ENCODE results near the gene HPX.

HPX gene

DNA sequence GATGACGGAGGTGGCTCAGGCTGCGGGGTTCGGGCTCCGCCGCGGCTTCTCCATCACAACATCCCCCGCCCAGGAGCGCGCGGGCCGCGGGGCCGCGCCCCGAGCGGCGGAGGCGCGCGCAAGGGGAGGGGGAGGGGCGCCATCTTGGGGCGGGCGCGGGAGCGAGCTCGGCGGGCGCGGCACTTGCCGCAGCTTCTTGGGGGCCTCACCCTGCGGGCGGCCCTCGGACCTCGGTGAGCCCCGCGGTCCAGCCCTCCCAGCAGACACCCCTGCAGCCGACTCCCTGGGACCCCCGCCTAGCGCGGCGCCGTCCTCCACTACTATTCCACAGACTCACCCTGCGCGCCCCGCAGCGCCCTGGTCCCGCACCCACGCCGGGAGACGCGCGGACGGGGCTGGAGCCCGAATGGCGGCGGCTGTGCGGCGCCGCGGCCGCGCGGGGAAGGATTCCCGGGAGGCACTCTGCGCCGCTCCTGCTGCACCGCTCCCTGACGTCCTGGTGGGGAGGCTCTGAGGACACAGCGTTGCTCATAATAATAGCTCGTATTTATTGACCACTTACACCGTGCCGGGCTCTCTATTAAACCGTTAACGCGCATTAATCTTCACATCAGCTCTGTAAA, 21.7 kb downstream of the HPX start, which contains the start of gene APBB1:
TSS of gene APBB1 (minus strand) at position 86 of the 623 bp plus-strand sequence. CDS start 7,747 bp downstream, outside the sequence.
- TF ChIP-seq, protein P1, sequence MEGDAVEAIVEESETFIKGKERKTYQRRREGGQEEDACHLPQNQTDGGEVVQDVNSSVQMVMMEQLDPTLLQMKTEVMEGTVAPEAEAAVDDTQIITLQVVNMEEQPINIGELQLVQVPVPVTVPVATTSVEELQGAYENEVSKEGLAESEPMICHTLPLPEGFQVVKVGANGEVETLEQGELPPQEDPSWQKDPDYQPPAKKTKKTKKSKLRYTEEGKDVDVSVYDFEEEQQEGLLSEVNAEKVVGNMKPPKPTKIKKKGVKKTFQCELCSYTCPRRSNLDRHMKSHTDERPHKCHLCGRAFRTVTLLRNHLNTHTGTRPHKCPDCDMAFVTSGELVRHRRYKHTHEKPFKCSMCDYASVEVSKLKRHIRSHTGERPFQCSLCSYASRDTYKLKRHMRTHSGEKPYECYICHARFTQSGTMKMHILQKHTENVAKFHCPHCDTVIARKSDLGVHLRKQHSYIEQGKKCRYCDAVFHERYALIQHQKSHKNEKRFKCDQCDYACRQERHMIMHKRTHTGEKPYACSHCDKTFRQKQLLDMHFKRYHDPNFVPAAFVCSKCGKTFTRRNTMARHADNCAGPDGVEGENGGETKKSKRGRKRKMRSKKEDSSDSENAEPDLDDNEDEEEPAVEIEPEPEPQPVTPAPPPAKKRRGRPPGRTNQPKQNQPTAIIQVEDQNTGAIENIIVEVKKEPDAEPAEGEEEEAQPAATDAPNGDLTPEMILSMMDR (IDR thresholded peaks at IDR 0.05; ENCODE audit: borderline replicate concordance, extremely low read depth, low read length, poor library complexity, severe bottlenecking): no peak
- TF ChIP-seq EZH2 (IDR thresholded peaks at IDR 0.05; ENCODE audit: borderline replicate concordance, low read depth, low read length, severe bottlenecking): peak; percentile 63
- H3K9me3 ChIP-seq (ENCODE audit: insufficient read depth, low read length, severe bottlenecking): no peaks in the 10 kb centered on the region
- peak within 1 kb of the TSS; percentile 15; the same call in 1 of the 2 replicates for H3K27ac ChIP-seq (ENCODE audit: low read length)
- peak within 1 kb of the TSS; percentile 72 for H3K4me2 ChIP-seq (ENCODE audit: insufficient read depth, low read length)
- peak within 1 kb of the TSS; percentile 60; the same call in 1 of the 2 replicates for H3K9ac ChIP-seq (ENCODE audit: low read depth, low read length)
- ATAC-seq (ENCODE audit: insufficient read depth, low read depth): peak; percentile 66
- H3K4me1 ChIP-seq (ENCODE audit: insufficient read depth, low read length): peaks cover 6% of the 10 kb centered on the region; the same call in 1 of the 2 replicates
- no peaks in the 10 kb centered on the region for H3K36me3 ChIP-seq (ENCODE audit: insufficient read depth, low read length)
- H4K20me1 ChIP-seq (ENCODE audit: insufficient read depth, low read length): no peaks in the 10 kb centered on the region; the same call in 1 of the 2 replicates
- H2AFZ ChIP-seq (ENCODE audit: low read depth, low read length): peak within 1 kb of the TSS; percentile 76
- H3K27me3 ChIP-seq (ENCODE audit: insufficient read depth, low read length, poor library complexity): peaks cover 30% of the 10 kb centered on the region
- peak; percentile 48 for DNase-seq
- H3K79me2 ChIP-seq (ENCODE audit: insufficient read depth, low read length): no peaks in the 10 kb centered on the region
- peak within 1 kb of the TSS; percentile 29 to 59; a peak in 3 of 4 replicates for H3K4me3 ChIP-seq (ENCODE audit: low read depth in 1 of 2, low read length in 2 of 2)

DNA sequence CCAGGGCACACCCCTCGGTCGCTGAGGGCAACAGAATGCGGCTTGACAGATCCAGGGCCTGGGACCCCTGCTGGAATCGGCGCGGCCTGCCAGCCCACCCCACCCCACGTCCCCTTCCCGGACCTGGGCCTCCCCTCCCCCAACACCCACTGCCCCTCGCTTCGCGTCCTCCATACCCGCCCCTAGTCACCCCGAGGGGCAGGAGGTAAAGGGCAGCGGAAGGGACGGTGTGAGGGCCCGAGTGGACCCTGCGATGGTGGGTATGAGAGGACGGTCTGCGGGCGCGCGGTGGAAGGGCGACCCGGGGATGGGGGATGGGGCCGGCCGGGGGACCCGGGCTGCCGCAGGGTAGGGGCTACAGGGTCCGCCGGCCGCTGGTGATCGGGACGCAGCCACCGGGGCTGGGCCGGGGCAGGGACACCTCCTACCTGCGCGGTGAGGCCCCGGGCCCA, 22.2 kb downstream of the HPX start:
- no peak for DNase-seq
- no peaks in the 10 kb centered on the region for H3K36me3 ChIP-seq (ENCODE audit: insufficient read depth, low read length)
- H3K79me2 ChIP-seq (ENCODE audit: insufficient read depth, low read length): no peaks in the 10 kb centered on the region
- no peak; the same call in 2 of the 3 replicates for ATAC-seq (ENCODE audit: insufficient read depth, low read depth)
- no peaks in the 10 kb centered on the region for H3K9me3 ChIP-seq (ENCODE audit: insufficient read depth, low read length, severe bottlenecking)
- no peak overlapping the region; the same call in 1 of the 2 replicates for H2AFZ ChIP-seq (ENCODE audit: low read depth, low read length)
- H3K4me3 ChIP-seq (ENCODE audit: low read depth in 1 of 2, low read length in 2 of 2): peak overlapping the region in 1 of 2 experiments; percentile 59; a peak in 2 of 4 replicates
- H3K4me2 ChIP-seq (ENCODE audit: insufficient read depth, low read length): peak overlapping the region; percentile 72
- peaks cover 29% of the 10 kb centered on the region for H3K27me3 ChIP-seq (ENCODE audit: insufficient read depth, low read length, poor library complexity)
- peak overlapping the region; percentile 60; the same call in 1 of the 2 replicates for H3K9ac ChIP-seq (ENCODE audit: low read depth, low read length)
- H3K27ac ChIP-seq (ENCODE audit: low read length): no peak overlapping the region
- H3K4me1 ChIP-seq (ENCODE audit: insufficient read depth, low read length): peaks cover 6% of the 10 kb centered on the region; the same call in 1 of the 2 replicates
- H4K20me1 ChIP-seq (ENCODE audit: insufficient read depth, low read length): no peaks in the 10 kb centered on the region; the same call in 1 of the 2 replicates
- TF ChIP-seq, protein P1 (IDR thresholded peaks at IDR 0.05; ENCODE audit: borderline replicate concordance, extremely low read depth, low read length, poor library complexity, severe bottlenecking): no peak
- no peak for TF ChIP-seq EZH2 (IDR thresholded peaks at IDR 0.05; ENCODE audit: borderline replicate concordance, low read depth, low read length, severe bottlenecking)

DNA sequence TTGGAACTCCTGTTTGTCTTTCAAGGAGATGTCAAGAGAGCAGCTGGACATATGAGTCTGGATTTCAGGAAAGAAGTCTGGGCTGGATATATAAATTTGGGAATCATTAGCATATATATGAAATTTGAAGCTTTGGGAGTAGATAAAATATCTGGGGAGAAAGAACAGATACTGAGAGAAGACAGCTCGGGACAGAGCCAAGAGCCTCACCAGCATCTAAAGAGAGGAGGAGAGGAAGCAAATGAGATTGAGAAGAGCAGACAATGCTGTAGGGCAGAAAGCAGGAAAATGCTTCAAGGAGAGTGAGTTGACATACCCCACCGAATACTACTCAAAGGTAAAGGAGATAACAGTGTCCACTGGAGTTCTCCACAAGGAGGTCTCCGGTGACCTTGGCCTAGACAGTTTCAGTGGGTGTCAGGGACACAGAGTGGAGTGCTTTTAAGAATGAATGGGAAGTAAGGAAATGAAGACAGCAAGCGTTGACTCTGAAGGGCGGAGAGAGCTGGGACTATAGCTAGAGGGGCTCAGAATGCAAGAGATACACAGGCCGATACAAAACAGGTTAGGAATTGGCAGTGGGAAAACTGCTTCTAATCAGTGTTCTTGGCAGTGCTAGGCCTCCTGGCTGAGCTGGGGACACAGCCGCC, 22.8 kb downstream of the HPX start:
- Histone ChIP-seq H3K4me3 (ENCODE audit: low read depth in 1 of 2, low read length in 2 of 2) (no peak overlapping the region), H3K27ac (ENCODE audit: low read length) (no peak overlapping the region), H3K27me3 (ENCODE audit: insufficient read depth, low read length, poor library complexity) (peaks cover 26% of the 10 kb centered on the region), H3K9ac (ENCODE audit: low read depth, low read length) (no peak overlapping the region), H3K9me3 (ENCODE audit: insufficient read depth, low read length, severe bottlenecking) (no peaks in the 10 kb centered on the region), H2AFZ (ENCODE audit: low read depth, low read length) (no peak overlapping the region), H3K4me1 (ENCODE audit: insufficient read depth, low read length) (peaks cover 6% of the 10 kb centered on the region; the same call in 1 of the 2 replicates), H4K20me1 (ENCODE audit: insufficient read depth, low read length) (no peaks in the 10 kb centered on the region; the same call in 1 of the 2 replicates), H3K4me2 (ENCODE audit: insufficient read depth, low read length) (no peak overlapping the region), H3K79me2 (ENCODE audit: insufficient read depth, low read length) (no peaks in the 10 kb centered on the region), H3K36me3 (ENCODE audit: insufficient read depth, low read length) (no peaks in the 10 kb centered on the region)
- DNase-seq (no peak), ATAC-seq (ENCODE audit: insufficient read depth, low read depth) (no peak)
- no peak for TF ChIP-seq EZH2 (IDR thresholded peaks at IDR 0.05; ENCODE audit: borderline replicate concordance, low read depth, low read length, severe bottlenecking)
- TF ChIP-seq, protein P1 (IDR thresholded peaks at IDR 0.05; ENCODE audit: borderline replicate concordance, extremely low read depth, low read length, poor library complexity, severe bottlenecking): no peak

All from DND-41 (cell line).